Ectodermal cell (in vitro differentiated cells): ENCODE results near the gene ZBTB9.

Source experiments
- H3K27ac ChIP-seq: 2 replicates; pipeline ENCODE4 v1.7.0; 2013; ENCODE audit warnings: mild to moderate bottlenecking, low read depth, low read length; ENCODE audit not compliant: insufficient read depth, poor library complexity, severe bottlenecking
- H3K27me3 ChIP-seq: 2 replicates; pipeline ENCODE4 v1.7.0; 2013; ENCODE audit warnings: mild to moderate bottlenecking, low read length; ENCODE audit not compliant: insufficient read depth, control insufficient read depth, poor library complexity, severe bottlenecking
- H3K36me3 ChIP-seq: one replicate; pipeline ENCODE4 v1.7.0; 2013; ENCODE audit warnings: low read length; ENCODE audit not compliant: control insufficient read depth, insufficient read depth
- H3K4me1 ChIP-seq: one replicate; pipeline ENCODE4 v1.7.0; 2013; ENCODE audit warnings: low read length; ENCODE audit not compliant: control insufficient read depth, insufficient read depth
- H3K4me3 ChIP-seq: 2 replicates; pipeline ENCODE4 v1.7.0; 2013; ENCODE audit warnings: low read depth, low read length, control low read depth; ENCODE audit not compliant: insufficient read depth
- H3K9me3 ChIP-seq: 2 replicates; pipeline ENCODE4 v1.7.0; 2013; ENCODE audit warnings: mild to moderate bottlenecking, low read length, moderate library complexity; ENCODE audit not compliant: control insufficient read depth
- WGBS, 2 experiments: methylation state at CpG; one replicate each; pipeline ENCODE4 v1.1.7; 2013; ENCODE audit warnings: missing lambda C conversion rate in 2 of 2; 5-methylcytosine and 5-hydroxymethylcytosine counted together

ZBTB9 gene

DNA sequence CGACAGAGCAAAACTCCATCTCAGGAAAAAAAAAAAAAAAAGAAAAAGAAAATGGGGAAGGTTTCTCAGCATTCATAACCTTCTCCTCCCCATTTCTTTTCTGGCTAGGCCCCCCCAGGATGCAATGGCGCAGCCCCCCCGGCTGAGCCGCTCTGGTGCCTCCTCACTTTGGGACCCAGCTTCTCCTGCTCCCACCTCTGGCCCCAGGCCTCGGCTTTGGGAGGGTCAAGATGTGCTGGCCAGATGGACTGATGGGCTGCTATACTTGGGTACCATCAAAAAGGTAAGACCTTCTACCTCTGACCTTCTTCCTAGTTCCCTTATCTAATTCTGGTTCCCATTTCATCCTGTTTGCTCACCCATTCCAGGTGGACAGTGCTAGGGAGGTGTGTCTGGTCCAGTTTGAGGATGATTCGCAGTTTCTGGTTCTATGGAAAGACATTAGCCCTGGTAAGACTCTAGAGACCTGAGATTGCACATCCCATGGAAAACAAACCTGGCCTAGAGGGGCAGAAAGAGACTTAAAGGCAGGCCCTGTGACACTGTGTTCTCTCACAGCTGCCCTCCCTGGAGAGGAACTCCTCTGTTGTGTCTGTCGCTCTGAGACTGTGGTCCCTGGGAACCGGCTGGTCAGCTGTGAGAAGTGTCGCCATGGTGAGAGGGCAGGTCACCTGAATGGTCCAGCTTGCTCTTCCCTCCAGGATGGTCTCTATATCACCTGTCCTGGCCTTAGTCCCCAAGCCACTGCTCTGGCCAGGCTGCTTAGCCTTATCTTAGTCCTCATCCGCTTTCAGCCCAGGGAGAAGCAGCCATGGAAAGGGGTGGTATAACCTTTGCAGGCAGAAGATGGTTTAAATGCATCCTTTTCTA, 42.0 kb upstream of the ZBTB9 start:
- Histone ChIP-seq H3K36me3 (peaks cover 25% of the 10 kb centered on the region), H3K4me3 (no peak overlapping the region)

DNA sequence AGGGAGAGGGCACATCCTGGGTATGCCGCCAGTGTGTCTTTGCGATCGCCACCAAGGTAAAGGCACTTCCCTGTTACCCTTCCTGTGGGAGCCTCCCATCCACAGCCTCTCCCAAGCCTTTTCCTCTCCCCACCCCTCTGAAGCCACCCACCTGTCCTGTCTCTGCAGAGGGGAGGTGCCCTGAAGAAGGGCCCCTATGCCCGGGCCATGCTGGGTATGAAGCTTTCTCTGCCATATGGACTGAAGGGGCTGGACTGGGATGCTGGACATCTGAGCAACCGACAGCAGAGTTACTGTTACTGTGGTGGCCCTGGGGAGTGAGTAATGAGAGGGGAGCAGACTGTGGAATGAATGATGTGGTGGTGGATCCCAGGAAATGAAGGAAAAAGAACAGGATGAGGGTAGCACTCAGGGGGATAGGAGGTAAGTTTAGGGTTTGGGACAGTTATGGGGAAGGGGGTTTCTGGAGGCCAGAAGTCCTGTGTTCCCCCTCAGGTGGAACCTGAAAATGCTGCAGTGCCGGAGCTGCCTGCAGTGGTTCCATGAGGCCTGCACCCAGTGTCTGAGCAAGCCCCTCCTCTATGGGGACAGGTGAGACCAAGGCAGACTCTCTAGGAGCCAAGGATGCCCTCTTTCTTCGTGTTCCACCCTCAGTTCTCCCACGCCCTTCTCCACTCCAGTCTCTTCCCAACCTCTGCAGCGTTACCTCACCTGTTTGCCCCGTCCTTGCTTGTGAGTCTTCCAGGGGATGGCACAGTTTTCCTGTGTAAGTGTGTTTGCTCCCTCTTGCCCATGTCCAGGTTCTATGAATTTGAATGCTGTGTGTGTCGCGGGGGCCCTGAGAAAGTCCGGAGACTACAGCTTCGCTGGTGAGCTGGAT, 40.9 kb upstream of the ZBTB9 start:
- no peak overlapping the region for H3K27ac ChIP-seq
- H3K4me3 ChIP-seq: no peak overlapping the region
- no peaks in the 10 kb centered on the region for H3K27me3 ChIP-seq
- WGBS, 2 experiments: 93 to 94% methylated on average over 14 of the region's 14 CpGs
- no peaks in the 10 kb centered on the region for H3K9me3 ChIP-seq
- peaks cover 22% of the 10 kb centered on the region for H3K36me3 ChIP-seq
- H3K4me1 ChIP-seq: peaks cover 23% of the 10 kb centered on the region

More for the DNA sequence above, 42.0 kb upstream of the ZBTB9 start:
- Histone ChIP-seq H3K27me3 (no peaks in the 10 kb centered on the region), H3K9me3 (no peaks in the 10 kb centered on the region), H3K27ac (no peak overlapping the region), H3K4me1 (peaks cover 21% of the 10 kb centered on the region)
- 90 to 93% methylated on average over 10 of the region's 10 CpGs for WGBS, 2 experiments

DNA sequence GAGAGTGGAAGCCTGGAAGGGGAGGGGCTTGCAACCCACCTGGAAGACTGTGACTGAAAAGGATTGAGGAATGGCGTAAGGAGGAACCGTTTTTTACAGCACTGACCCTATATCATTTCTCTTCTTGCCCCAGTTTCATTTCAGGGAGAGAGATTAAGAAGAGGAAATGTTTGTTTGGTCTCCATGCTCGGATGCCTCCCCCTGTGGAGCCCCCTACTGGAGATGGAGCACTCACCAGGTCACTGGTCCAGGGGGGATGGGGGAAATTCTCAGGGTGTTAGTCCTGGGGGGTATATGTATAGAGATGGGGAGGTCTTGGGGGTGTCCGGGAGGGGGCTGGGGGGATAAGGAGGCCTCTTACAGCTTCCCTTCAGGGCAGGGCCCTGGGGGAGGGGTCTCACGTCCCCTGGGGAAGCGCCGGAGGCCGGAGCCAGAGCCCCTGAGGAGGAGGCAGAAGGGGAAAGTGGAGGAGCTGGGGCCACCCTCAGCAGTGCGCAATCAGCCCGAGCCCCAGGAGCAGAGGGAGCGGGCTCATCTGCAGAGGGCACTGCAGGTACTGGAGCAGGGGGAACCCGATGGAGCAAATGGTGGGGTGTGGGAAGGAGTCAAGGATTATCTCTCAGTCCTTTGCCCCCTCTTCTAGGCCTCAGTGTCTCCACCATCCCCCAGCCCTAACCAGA, 39.6 kb upstream of the ZBTB9 start:
- H3K27ac ChIP-seq: no peak overlapping the region
- H3K36me3 ChIP-seq: peaks cover 22% of the 10 kb centered on the region
- H3K27me3 ChIP-seq: no peaks in the 10 kb centered on the region
- H3K4me3 ChIP-seq: no peak overlapping the region
- 79 to 83% methylated on average over 10 to 12 of the region's 12 CpGs for WGBS, 2 experiments
- no peaks in the 10 kb centered on the region for H3K9me3 ChIP-seq
- peaks cover 33% of the 10 kb centered on the region for H3K4me1 ChIP-seq

DNA sequence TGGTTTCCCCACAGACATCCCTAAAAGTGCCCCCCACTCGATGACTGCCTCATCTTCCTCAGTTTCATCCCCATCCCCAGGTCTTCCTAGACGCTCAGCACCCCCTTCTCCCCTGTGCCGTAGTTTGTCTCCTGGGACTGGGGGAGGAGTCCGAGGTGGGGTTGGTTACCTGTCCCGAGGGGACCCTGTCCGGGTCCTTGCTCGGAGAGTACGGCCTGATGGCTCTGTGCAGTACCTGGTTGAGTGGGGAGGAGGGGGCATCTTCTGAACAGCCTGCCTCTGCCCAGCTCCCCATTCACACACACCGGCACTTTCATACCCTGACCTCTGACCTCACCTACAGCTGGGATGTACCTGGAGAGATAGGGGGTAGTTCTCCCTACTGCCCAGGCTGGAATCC, 38.5 kb upstream of the ZBTB9 start:
- 92 to 94% methylated on average over 6 to 9 of the region's 9 CpGs for WGBS, 2 experiments
- peaks cover 22% of the 10 kb centered on the region for H3K36me3 ChIP-seq
- H3K4me3 ChIP-seq: no peak overlapping the region
- H3K4me1 ChIP-seq: peaks cover 37% of the 10 kb centered on the region
- H3K27ac ChIP-seq: no peak overlapping the region
- no peaks in the 10 kb centered on the region for H3K9me3 ChIP-seq
- no peaks in the 10 kb centered on the region for H3K27me3 ChIP-seq

DNA sequence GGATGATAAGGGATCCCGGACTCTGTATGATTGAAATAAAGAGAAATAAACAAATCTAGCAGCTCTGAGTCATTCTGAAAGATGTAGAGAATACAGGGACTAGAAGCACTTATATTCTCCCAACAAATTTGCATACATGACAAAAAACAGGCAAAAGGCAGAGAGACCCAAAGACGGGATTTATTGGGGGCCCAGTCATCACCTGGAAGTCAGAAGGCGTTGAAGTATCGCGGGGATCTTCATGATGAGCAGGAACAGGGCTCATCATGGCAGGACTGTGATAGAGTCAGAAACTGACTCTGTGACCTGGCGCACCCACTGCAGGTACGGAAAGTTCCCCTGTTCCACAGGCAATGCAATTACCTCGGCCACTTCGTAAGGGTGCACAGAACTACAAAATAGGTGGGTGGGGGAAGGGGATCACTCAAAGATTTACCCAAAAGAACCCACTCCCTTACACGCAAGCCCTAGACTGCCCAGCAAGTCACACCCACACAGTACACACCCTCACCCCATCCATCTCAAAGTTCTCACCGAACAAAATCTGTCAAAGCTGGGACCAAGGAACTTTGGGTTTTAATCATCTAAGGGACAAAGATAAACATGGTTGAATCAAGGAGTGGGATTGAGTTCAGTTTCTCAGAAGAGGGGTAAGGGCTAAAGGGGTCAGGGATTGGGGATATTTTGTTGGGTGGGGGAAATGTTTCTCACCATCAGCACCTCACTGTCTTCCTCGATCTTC, 37.8 kb upstream of the ZBTB9 start:
- Histone ChIP-seq H3K4me3 (peak overlapping the region; percentile 70), H3K9me3 (no peaks in the 10 kb centered on the region), H3K36me3 (peaks cover 22% of the 10 kb centered on the region), H3K4me1 (peaks cover 44% of the 10 kb centered on the region), H3K27ac (no peak overlapping the region), H3K27me3 (no peaks in the 10 kb centered on the region)
- 69 to 73% methylated on average over 11 to 12 of the region's 12 CpGs for WGBS, 2 experiments

DNA sequence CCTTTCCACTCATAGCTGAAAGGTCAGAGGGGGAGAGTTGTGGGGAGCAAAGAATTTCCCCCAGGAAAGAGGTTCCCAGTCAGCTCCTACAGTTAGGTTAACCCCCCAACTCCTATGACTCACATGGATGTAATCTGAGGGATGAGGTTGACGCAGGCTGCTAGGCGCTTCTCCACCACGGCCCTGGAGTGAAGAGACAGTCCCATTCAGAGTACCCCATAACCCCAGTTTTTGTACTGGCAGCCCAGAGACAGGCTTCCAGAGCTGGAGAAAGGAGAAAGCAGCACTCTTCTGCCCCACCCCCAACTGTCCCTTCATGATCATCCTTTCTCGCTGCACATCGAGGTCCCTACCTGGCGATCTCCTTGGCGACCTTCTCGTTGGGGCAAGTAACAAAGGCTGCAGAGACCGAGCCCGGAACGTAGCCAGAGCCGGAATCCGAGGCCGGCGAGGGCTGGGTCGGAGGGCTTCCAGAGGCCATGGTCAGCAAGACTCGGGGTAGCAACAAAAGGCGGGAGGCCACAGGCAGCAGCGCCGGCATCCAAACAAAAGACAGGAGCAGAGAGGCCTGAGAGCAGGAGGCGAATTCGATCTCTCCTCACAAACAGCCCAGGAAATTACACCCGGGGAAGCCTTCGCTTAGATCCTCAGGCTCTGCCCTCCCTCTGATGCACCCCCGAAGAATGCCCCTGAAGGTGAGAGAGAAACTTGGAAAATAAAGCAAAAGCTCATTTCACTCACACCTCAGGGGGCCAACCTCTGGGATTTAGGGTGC, 37.1 kb upstream of the ZBTB9 start:
- WGBS, 2 experiments: 1% methylated on average over 25 of the region's 25 CpGs
- no peaks in the 10 kb centered on the region for H3K9me3 ChIP-seq
- peak overlapping the region; percentile 61 for H3K27ac ChIP-seq
- peaks cover 22% of the 10 kb centered on the region for H3K36me3 ChIP-seq
- peak overlapping the region; percentile 70 for H3K4me3 ChIP-seq
- H3K4me1 ChIP-seq: peaks cover 52% of the 10 kb centered on the region
- H3K27me3 ChIP-seq: no peaks in the 10 kb centered on the region

DNA sequence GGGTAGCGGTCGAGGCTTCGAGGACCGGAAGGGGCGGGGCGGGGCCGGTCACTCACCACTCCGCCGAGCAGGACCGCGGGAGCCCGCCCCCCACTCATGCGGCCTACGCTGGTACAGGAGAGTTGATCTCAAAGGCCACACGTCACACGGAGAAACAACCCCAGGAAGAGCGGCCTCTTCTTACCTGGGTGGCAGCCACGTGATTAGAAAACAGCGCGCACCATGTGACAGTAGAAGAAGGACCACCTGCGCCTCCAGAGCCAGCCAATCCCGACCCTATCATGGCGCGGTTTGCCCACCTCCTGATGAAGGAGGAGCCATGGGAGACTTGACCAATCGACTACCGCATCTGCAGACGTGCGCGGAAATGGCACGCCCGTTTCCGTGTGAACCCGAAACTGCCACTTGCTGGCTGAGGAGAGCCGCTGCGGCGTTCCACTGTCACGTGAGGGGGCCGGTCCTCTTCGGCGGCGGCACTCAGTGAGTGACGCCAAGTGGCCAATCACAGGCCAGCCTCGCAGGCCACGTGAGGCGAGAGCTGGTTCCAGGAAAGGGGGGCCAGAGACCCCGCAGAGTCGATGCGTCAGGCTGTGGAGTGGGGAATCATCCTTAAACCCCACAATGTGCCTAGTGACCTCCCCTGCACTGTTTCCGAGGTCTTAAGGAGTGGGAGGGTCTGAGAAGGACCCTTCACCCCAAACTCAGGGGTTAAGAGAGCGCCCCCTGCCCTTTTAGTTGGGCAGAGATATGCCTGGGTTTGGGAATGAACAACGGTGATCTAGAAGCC, 36.3 kb upstream of the ZBTB9 start, which contains the start of gene CUTA:
CUTA (minus strand) TSS at position 205 of the 787 bp plus-strand sequence; CDS start at position 98, 107 bp downstream.
- WGBS, 2 experiments: 0 to 1% methylated on average over 51 of the region's 51 CpGs

DNA sequence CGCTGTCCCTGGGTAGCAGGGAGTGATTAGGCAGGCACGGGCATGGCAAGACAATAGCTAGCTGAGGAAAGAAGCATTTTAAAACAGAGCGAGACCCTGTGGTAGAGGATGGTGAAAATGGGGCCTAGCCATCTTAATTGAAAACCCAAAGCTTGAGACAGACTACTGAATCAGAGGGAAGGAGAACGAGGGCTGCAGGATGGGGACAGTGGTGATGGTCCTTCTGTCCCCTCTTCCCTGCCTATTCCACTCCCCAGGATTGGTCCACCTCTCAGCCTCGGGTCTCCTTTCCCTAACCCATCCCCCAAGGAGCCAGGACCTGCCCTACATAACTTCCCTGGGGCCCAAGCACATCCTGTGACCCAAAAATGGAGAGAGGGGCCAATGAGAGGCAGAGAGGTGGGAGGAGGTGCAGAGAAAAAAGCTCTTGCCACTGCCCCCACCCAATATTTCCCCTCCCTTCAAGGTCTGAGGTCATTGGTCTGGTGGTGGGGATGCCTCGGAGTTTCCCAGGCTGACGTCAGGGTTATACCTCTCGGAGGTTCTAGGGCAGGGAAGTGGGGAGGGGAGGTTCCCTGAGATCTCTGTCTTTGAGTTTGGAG, 35.6 kb upstream of the ZBTB9 start:
- Histone ChIP-seq H3K4me3 (peak overlapping the region; percentile 70), H3K27me3 (no peaks in the 10 kb centered on the region), H3K9me3 (no peaks in the 10 kb centered on the region), H3K27ac (peak overlapping the region; percentile 89), H3K36me3 (peaks cover 19% of the 10 kb centered on the region), H3K4me1 (peaks cover 55% of the 10 kb centered on the region)
- WGBS, 2 experiments: 30 to 32% methylated on average over 8 of the region's 8 CpGs

More for the DNA sequence above, 36.3 kb upstream of the ZBTB9 start, which contains the start of gene CUTA:
- Histone ChIP-seq H3K27me3 (no peaks in the 10 kb centered on the region), H3K36me3 (peaks cover 19% of the 10 kb centered on the region), H3K9me3 (no peaks in the 10 kb centered on the region), H3K27ac (peak within 1 kb of the TSS; percentile 89), H3K4me1 (peaks cover 54% of the 10 kb centered on the region), H3K4me3 (peak within 1 kb of the TSS; percentile 70)
